HG02970 (cell line): ENCODE data around the gene LAPTM5.
"Not testable (repeated sequence)": the region's sequence is repeated elsewhere in the genome, so short reads cannot be mapped to it uniquely, and the experiment has no call there.

Source experiments
- ATAC-seq: cut with Tn5 transposase; IDR thresholded peaks from one replicate; pipeline ENCODE4 v1.9.1; 2021; ENCODE audit warnings: mild to moderate bottlenecking, moderate library complexity, moderate number of reproducible peaks; ENCODE audit not compliant: unreplicated experiment, low FRiP score

Gene LAPTM5

DNA sequence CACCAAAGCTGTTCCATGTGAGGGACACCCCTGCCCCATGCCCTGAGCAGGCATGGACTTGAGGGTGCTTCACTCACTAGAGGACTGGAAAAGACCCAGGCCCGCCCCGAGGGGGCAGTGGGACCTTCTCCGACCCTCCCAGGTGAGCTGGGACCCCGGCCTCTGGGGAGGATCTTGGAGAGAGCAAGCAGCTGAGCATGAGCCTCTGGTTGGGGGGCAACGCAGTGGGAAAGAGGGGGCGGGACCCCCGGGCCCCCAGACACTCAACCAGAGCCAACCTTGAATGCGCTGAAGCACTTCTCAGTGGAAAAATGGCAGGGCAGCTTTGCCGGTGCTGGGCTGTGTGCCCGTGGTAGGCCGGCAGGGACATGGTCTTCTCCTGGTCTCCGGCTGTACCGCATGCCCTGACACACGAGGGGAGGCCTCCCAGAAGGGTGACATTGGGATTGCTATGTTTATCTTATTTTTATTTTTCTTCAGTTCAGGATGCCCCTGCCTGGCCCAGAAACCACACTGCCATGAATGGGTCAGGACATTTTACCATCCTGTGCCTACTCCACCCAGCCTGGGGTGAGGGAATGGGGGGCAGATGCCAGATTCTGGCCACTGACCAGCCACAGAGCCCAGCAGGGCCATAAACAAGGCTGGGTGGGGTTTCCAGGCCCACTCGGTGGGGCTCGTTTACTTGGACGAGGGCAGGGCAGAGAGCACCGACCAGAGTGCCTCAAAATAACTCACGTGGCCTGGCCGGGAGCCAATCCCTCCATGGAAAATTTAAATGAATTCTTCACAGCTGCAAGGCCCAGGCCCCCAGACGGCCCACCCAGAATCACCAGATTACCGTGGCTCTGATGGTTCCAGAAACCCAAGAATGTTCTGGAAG is 17.2 kb upstream of the LAPTM5 start:
- ATAC-seq, result no peak

DNA sequence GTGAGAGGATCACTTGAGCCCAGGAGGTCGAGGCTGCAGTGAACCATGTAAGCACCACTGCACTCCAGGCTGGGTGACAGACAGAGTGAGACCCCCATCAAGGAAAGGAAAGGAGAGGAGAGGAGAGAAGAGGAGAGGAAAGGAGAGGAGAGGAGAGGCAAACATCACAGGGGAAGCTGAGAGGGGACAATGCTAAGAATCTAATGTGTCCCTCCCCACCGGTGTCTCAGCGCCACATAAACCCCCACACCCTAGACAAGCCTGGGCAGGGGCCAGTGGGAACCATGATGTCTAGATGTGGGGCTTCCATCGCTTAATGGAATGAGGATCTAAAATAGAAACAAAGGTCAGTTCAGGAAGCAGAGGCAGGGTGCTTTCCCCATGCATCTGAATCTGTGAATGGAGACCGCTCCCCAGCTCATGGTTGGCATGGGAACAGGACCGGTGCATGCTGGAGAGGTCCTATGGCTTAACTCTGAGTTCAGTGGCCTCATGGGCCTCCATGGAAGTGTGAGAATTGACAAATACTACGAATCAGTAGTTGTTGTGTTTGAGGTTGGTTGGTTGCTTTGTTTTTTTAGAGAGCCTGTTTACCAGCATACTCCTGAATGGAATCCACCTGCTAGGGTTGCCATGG is 16.3 kb upstream of the LAPTM5 start:
- ATAC-seq, result no peak

DNA sequence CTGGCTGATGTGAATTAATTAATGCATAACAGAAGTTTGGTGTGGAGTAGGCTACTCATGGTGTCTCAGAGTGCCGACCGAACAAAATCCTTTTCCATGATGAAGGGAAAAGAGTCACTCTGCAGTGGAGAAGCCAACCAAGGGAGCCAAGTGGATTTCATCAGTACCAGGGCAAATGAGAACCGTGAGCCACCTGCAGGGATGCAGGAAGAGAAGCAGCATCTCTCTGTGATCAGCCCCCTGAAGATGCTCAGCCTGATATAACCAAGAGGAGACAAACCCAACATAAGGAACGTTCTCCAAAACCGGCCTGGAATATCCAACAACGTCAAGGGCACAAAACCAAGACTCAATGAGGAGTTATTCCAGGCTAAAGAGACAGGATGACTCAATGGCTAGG is 13.4 kb upstream of the LAPTM5 start:
- ATAC-seq, result no peak

DNA sequence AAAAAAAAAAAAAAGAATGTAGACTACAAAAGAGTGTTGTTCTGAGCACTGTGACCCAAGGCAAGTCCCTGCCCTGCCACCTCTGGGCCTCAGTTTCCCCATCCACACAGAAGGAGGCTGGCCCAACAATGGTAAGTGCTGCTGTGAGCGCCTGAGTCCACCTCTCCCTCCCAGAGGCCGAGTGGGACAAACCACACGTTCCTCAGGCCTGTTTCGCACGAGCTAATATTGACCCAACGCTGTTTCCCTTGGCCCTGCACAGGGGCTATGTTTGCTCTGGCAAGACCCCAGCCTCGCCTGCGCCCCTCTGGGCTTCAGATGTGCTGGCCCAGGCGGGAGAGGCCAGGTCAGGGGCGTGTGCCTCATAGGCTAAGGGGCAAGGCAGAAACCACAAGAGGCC is 12.6 kb upstream of the LAPTM5 start:
- no peak for ATAC-seq

DNA sequence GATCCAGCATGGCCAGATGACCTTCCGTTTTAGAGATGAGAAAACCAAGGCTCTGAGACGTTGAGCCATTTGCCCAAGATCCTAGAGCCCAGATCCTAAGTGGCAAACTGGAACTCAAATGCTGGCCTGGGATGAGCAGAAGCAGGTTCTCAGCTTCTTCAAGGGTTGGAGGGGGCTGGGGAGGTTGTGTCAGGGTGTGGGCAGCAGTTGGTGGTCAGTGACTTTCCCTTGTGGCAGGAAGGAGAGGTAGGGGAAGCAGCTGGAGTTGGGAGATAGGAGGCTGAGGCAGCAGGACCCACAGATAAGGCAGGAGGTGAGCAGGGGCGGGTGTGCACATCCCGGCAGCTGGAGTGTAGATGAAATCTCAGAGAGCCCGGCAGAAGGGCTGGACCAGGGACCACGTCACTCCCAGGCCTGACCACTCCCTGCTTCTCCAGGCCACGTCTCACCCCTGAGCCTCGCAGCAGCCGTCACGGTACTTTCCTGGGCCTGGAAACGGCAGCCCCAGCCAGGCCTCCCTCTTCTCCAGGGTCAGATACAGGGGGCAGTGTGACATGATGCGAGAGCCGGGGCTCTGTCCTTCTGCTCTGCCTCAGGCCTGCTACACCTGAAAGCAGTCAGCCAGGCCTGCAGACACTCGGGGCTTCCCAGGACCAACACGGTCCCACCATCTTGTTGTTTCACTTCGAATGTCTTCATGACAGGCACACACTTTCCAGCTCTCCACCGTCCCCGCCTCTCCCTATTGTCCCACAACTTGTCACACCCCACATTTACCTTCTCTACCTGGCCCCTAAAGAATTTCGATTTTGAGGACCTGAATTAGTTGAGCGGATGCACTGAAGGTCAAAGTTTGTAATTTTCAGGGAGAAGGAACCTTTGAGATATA is 11.5 kb upstream of the LAPTM5 start:
- no peak for ATAC-seq

DNA sequence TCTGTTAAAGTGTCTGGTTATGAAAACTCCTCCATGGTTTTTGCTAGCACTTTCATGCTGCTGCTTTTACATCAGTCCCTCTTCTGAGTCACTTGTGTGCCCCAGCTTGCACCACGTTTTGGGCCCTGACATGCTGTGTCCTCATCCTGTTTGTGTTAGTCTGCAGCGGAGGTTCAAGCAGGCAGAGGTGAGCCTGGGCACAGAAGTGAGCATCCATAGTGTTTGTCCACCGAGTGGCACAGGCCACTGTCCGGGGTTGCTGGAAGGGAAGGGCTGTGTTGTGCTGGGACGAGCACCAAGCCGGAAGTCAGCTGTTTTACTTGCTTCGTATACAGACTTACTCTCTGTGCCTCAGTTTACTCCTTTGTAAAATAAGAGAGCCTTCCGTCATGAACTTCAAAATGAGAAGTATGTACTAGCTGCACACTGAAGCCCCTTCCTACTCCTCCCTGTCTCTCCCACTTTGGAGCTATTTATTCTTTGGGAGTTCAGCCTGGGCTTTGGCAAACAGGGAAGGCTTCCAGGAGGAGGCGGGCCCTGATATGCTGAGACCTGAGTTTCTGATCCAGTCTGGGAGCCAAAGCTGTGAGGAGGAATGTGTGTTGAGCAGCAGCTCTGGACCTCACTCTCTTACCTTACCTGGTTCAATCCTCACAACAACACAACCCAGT is 10.7 kb upstream of the LAPTM5 start:
- ATAC-seq, result no peak

DNA sequence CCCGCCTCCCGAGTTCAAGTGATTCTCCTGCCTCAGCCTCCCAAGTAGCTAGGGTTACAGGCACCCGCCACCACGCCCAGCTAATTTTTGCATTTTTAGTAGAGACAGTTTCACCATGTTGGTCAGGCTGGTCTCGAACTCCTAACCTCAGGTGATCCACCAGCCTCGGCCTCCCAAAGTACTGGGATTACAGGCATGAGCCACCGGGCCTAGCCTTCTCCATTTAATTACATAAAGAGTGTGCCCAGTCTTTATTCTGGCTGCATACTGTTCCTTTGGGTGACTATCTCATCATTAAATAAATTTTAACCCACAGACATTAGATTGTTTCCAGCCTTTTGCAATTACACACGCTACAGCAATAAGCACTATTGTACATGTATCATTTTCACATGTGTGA is 9.4 kb upstream of the LAPTM5 start:
- not testable (repeated sequence) for ATAC-seq

DNA sequence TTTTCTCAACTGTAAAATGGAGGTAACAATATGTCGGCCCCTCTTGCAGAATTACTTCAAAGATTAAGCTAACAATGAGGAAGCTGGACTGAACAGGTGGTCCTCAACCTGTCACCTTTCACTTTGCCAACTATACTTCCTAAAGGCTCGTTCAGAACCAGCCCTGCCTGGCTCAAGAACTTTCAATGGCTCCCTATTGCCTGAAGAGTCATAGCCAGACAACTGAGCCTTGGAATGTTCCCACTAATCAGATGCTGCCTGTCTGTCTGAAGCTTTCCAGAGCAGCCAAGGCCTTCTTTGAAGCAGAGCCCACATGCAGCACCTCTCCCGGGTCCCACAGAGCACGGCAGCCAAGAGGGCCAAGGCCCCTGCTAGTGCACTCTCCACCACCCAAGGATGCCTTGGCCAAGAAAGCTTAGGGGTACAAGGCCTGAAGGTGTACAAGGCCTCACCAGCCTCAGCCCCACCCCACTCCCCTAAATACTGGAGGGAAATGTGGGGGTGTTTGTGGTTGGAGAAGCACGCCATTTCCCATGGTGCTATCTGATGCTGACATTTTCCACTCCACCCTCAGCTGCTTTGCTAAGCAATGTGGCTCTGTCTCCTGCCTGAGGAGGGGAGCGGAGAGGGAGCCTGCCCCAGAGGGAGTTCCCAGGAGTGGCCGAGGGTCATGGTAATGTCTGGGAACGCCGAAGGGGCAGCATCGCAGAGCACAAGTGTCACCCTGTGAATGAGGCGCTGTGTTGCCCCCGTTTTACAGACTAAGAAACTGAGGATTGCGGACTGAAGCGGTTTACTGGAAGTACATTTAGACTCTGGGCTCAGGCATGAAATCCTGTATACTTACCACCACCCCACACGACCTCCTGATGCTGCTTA is 8.2 kb upstream of the LAPTM5 start:
- ATAC-seq, result no peak

DNA sequence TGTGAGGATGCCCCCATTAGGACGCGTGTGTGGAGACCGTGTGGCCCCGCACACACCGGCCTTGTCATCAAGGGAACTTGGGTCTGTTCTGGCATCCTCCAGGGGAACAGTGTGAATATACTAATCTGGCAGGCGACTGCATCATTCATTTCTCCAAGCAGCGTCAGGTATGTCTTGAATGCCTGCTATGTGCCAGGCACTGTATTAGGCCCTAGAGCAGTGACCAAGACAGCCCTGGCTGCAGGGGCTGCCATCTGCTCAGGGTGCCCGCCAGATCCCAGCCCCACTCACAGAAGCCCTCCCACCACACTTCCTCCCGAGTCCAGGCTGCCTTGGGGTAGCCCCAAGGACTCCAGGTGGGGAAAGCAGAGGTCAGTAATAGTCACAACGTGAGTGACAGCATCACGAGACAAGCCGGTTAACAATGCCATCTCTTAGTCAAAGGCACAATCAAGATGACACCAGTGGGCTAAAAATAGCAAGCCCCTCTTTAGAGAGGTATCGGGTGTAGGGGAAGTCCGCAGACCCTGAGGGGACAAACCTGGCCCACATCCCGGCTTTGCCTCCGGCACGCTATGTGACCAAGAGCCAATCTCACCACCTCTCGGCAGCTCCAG is 7.5 kb upstream of the LAPTM5 start:
- no peak for ATAC-seq

DNA sequence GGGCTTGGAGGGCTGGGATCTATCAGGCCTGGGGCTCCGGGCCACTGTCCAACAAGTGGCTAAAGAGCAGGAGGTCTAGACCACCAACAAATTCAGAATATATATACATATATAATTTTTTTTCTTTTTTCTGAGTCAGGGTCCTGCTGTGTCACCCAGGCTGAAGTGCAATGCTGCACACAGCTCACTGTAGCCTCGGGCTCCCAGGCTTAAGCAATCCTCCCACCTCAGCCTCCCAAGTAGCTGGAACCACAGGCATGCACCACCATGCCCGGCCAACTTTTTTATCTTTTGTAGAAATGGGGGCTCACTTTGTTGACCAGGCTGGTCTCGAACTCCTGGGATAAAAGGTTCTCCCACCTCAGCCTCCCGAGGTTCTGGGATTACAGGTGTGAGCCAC is 6.8 kb upstream of the LAPTM5 start:
- ATAC-seq, result no peak

DNA sequence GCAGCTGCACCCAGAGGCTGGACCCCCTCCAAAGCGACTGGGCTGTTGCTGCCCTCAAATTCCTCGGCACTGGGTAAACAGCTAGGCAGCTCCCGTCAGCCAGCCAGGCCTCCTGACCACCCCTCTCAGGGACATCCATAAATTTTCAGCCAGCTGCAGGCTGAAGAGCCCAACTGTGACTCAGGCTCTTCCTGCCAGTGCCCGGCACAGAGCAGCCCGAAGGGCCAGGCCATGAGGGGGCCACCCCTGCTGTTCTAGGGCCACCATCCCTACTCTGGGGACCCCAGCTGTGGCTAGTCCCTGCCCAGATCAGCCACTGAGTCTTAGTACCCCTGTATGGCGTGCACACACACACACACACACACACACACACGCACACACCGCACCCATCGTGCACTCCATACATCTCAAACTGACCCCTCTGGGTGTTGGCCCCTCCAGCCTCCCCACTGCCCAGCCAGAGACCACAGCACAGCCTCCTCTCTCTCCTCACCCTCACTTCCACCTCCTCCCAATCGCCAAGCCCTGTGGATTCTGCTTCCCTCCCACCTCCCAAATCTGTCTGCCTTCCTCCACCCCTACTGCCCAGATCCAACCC is 6.2 kb upstream of the LAPTM5 start:
- ATAC-seq, result no peak

DNA sequence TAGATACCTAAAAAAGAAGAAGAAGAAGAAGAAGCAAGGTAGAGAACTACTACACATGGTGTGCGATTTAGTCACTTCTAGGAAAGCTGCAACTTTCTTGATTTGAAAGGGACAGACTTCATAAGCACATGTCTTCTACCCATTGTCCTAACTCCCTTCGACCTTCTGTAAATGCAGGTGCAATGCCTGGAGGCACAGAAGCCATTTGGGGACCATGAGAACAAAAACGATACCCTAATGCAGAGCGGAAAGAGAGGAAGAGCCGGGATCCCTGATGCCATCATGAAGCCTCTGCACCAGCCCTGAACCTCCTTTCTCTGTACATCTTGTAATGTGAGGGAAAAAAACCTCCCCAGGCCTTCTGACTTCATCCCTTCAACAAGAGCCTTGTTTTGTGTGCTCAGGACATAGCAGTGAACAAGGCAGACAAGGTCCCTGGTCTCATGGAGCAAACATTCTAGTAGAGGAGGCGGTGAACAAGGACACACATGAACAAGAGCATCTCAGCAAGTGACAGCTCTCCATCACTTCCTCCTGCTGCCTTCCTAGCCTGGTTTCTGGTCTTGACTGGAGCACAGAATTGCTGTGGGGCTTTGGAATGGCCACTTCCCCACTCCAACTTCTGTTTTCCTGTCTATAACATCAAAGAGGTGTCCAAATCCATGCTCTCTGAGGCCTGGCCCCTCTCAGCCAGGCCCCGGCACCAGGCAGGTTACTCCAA is 5.5 kb upstream of the LAPTM5 start:
- no peak for ATAC-seq

DNA sequence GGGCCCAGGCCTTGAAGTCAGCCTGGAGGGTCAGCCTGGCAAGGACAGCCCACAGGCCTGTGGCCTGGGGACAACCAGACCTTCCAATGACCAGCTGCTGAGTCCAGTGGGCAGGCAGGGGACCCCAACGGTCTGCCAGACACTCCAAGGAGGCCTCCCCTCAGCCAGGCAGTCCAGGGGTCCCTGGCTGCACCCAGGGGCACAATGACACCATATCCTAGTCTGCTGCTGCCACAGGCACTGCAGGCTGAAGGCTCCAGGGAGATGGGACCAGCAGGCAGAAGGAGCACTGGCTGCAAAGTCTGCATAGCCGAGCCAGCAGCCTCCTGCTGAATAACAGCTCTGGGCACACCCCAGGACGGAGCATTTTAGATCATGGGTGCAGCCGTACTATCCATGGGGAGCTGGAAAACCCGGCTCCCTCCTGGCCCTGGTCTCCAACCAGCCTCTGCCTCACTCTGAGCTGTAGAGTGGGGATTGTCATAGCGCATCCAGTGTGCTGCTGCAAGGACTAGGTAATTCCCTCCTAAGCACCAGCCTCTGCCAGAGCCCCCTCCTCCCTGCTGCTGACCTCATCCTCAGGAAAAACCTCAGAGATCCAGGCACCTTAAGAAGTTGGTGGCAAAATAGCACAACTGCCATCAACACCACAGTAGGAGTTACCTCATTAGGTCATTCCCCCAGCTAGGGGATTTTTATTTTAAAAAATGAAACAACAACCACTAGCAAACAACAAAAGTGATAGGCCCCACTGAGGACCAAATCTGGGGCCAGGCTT is 4.8 kb upstream of the LAPTM5 start:
- ATAC-seq, result no peak

DNA sequence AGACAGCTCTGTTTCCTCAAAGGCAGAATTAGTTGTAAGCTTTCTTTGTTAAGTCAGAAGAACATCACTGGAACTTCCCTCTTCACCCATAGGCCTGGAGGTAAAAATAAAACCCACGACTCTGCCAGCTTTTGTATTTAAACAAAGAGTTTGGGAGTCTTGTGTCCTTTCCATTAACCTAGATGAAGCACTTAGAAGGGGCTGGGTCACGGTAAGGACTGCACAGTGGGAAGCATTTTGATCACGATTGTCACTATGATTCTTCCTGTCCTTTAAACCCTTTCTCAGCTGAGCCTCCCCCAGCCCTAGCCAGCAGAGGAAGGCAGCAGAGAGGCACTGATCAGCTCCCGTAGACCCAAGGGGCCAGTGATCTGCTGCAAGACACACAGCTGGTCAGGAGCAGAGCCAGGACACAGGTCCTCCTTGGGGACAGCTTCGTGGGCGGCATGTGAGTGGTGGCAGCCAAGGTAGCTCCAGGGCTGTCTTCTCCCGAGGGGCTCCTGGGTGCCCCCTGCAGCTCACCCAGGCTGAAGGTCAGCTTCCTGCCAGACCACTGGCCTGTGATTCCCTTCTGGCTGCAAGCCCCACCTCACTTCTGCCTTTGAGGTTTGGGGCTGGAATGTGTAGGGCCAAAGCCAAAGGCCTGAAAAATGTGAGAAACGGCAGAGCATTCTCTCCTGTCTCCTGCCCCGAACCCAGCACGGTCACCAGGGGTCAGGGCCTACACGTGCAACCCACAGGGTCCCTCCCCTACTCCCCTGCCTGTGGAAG is 4.0 kb upstream of the LAPTM5 start:
- ATAC-seq, result no peak

DNA sequence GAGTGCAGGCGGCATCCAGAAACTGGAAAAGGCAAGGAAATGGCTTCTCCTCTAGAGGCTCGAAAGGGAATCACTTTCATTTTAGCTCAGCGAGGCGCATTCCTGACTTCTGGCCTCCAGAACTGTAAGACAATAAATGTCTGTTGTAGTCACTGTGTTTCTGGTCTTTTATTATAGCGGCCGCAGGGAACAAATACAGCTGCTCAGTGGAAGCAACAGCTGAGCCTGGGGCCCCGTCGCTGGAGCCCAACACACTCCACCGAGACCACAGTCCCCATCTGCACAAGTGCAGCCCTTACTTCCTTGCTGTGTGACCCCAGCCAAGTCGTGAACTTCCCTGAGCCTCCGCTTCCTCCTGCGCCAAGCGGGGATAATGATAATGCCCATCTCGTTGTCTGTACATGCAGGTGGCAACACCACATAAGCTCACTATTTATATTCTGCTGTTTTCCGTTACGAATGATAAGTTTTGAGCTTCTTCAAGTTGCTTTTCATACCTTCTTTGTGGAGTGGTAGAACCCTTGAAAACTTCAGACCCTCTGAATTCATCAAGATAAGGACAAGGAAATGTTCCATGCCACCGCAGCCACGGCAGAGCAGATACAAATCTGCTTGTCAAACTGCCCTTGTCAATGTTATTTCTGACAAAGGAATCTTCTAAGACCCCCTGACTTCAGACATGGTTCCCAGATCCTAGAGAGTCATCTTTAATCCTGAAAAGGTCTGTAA is 3.2 kb upstream of the LAPTM5 start:
- ATAC-seq, result no peak

DNA sequence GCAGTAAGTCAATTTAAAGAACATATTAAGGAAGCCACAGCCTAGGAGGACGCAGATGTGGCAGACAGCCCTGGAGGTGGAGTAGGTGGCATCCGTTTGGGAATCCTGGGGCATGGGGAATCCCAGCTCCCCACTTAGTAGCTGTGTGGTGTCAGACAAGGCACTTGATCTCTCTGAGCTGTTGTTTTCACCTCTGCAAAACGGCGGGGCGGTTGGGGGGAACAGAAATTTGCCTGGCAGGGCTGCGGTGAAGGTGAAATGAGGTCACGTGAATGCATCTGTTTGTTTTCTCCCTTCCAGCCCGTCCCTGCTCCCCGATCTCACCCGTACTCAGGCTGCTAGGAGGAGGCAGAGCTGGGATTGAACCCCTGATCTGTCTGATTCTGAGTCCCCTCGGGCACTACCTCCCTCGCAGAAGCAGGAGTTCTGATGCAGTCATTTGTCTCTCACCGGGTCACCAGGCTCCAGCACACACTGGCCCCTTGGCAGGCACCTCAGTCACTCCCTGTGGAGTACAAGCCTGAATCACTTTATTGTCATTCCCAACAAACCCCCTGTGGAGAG is 2.2 kb upstream of the LAPTM5 start:
- no peak for ATAC-seq
